Measurements from ENCODE around the gene MYOF.

- TF ChIP-seq TCF12 (IDR thresholded peaks at IDR 0.05) = no peak
- TF ChIP-seq NFIC (IDR thresholded peaks at IDR 0.05; ENCODE audit: borderline replicate concordance) = no peak
- no peak for TF ChIP-seq CTCF (IDR thresholded peaks at IDR 0.05)
- TF ChIP-seq CHD2 (IDR thresholded peaks at IDR 0.05; ENCODE audit: low read length, partially characterized antibody) = no peak
- no peak for TF ChIP-seq POLR2AphosphoS5 (IDR thresholded peaks at IDR 0.05; ENCODE audit: low read depth, low read length)
- TF ChIP-seq REST (IDR thresholded peaks at IDR 0.05; ENCODE audit: low read depth, low read length) = no peak
- TF ChIP-seq RCOR1 (IDR thresholded peaks at IDR 0.05; ENCODE audit: low read length) = no peak
- TF ChIP-seq USF2 (IDR thresholded peaks at IDR 0.05; ENCODE audit: borderline replicate concordance, low read depth, low read length) = no peak
- TF ChIP-seq PBX3 (IDR thresholded peaks at IDR 0.05) = no peak
- no peak for TF ChIP-seq YY1 (IDR thresholded peaks at IDR 0.05; ENCODE audit: low read depth)
- no peak for TF ChIP-seq SIN3A (IDR thresholded peaks at IDR 0.05; ENCODE audit: borderline replicate concordance, low read depth, low read length)
- no peak for TF ChIP-seq ZBTB33 (IDR thresholded peaks at IDR 0.05; ENCODE audit: borderline replicate concordance, low read depth)
- no peak for TF ChIP-seq FOSL2 (IDR thresholded peaks at IDR 0.05; ENCODE audit: borderline replicate concordance, low read depth)
- no peak for TF ChIP-seq RAD21 (IDR thresholded peaks at IDR 0.05; ENCODE audit: low read length)
Measured at GRCh38 chr10:93390306-93391090, 91.6 kb downstream of the MYOF start.

Measured in SK-N-SH (cell line).